SK-N-SH (cell line): ENCODE results near the gene GRAMD1B. TPM values are rescaled to one million over a fixed set of nuclear protein-coding genes. Genes with fewer than 3 reads are reported as not detected.

Experiments used
- CTCF ChIA-PET: fragments of 300-600, 350-600 bp; formaldehyde crosslinking; extraction: SDS; loops from one replicate; lab custom pipeline; 2021; lab: Yijun Ruan, JAX
- POLR2A ChIA-PET: fragments of 350-600 bp; sonication (Branson Sonifier 250); formaldehyde crosslinking; extraction: SDS; loops from one replicate; lab custom pipeline; 2020; ENCODE audit warnings: antibody characterized with exemption, inconsistent platforms; lab: Yijun Ruan, JAX
- DNase-seq: peaks from one replicate; pipeline ENCODE4 v3.0.0; 2012
- H2AFZ ChIP-seq: fragments of 200-600 bp; sonication (generic); 2 replicates; pipeline ENCODE4 v1.8.1; 2016; ENCODE audit warnings: antibody characterized with exemption, mild to moderate bottlenecking, low read depth
- H3F3A ChIP-seq: fragments of 200-600 bp; sonication (generic); replicated peaks from 2 replicates; pipeline ENCODE3; 2016; ENCODE audit warnings: antibody characterized with exemption, mild to moderate bottlenecking; ENCODE audit not compliant: insufficient read depth
- H3K27ac ChIP-seq, 2 experiments: fragments of 200-500 bp in 1 of 2; fragments of 200-600 bp in 1 of 2; sonication (Bioruptor generic) in 1 of 2; sonication (generic), shearing (Covaris generic) in 1 of 2; 2 replicates each; pipeline versions ENCODE4 v1.5.1 to v1.6.1; 2014 to 2016; ENCODE audit warnings: low read depth in 2 of 2, inconsistent platforms in 1 of 2, low read length in 1 of 2, mild to moderate bottlenecking in 1 of 2, mixed read lengths in 1 of 2
- H3K27me3 ChIP-seq: fragments of 200-600 bp; sonication (generic), shearing (Covaris generic); 2 replicates; pipeline ENCODE4 v1.6.1; 2016; ENCODE audit warnings: mixed run types; ENCODE audit not compliant: insufficient read depth
- H3K36me3 ChIP-seq, 2 experiments: fragments of 200-500 bp in 1 of 2; fragments of 200-600 bp in 1 of 2; sonication (Bioruptor generic) in 1 of 2; sonication (generic) in 1 of 2; replicated peaks in 1 of 2; 2 replicates each; pipeline versions ENCODE3 to v1.5.1; 2014 to 2016; ENCODE audit warnings: low read length in 1 of 2, mild to moderate bottlenecking in 1 of 2; ENCODE audit not compliant: insufficient read depth in 2 of 2, control insufficient read depth in 1 of 2
- H3K4me1 ChIP-seq, 2 experiments: fragments of 200-500 bp in 1 of 2; fragments of 200-600 bp in 1 of 2; sonication (Bioruptor generic) in 1 of 2; sonication (generic), shearing (Covaris generic) in 1 of 2; 2 replicates each; pipeline versions ENCODE4 v1.5.1 to v1.6.1; 2014 to 2016; ENCODE audit warnings: low read depth in 1 of 2, low read length in 1 of 2, mixed run types in 1 of 2; ENCODE audit not compliant: insufficient read depth in 2 of 2, control insufficient read depth in 1 of 2
- H3K4me2 ChIP-seq: fragments of 200-600 bp; sonication (generic), shearing (Covaris generic); 2 replicates; pipeline ENCODE4 v1.6.1; 2017; ENCODE audit warnings: mixed run types
- H3K4me3 ChIP-seq, 2 experiments: fragments of 200-500 bp in 1 of 2; fragments of 200-600 bp in 1 of 2; sonication (Bioruptor generic) in 1 of 2; sonication (generic), shearing (Covaris generic) in 1 of 2; 2 replicates each; pipeline versions ENCODE4 v1.5.1 to v1.8.1; 2014 to 2016; ENCODE audit warnings: low read depth in 2 of 2, inconsistent platforms in 1 of 2, low read length in 1 of 2, mild to moderate bottlenecking in 1 of 2, mixed read lengths in 1 of 2, moderate library complexity in 1 of 2
- H3K79me2 ChIP-seq: fragments of 200-600 bp; sonication (generic); 2 replicates; pipeline ENCODE4 v1.8.1; 2017; ENCODE audit warnings: mild to moderate bottlenecking; ENCODE audit not compliant: insufficient read depth
- H3K9ac ChIP-seq: fragments of 200-600 bp; sonication (generic); 2 replicates; pipeline ENCODE4 v1.6.1; 2017; ENCODE audit warnings: mixed run types
- H3K9me2 ChIP-seq: fragments of 200-600 bp; sonication (generic); 2 replicates; pipeline ENCODE4 v1.6.1; 2017; ENCODE audit warnings: mixed run types
- H3K9me3 ChIP-seq: fragments of 200-600 bp; sonication (generic); 2 replicates; pipeline ENCODE4 v1.6.1; 2017; ENCODE audit warnings: mixed run types, mild to moderate bottlenecking, moderate library complexity
- H4K20me1 ChIP-seq: fragments of 200-600 bp; sonication (generic); 2 replicates; pipeline ENCODE4 v1.6.1; 2017; ENCODE audit warnings: mild to moderate bottlenecking, mixed run types; ENCODE audit not compliant: insufficient read depth
- CHD2 ChIP-seq: fragments of 150-350 bp; IDR thresholded peaks from 2 replicates; pipeline ENCODE4 v1.6.1; 2018; ENCODE audit warnings: low read length; ENCODE audit not compliant: partially characterized antibody
- CTCF ChIP-seq: fragments of 200-600 bp; sonication (generic); IDR thresholded peaks from 2 replicates; pipeline ENCODE4 v1.6.1; 2017; ENCODE audit warnings: antibody characterized with exemption, mild to moderate bottlenecking, moderate library complexity
- FOSL2 ChIP-seq: IDR thresholded peaks from 2 replicates; pipeline ENCODE4 v1.4.0; 2012; ENCODE audit warnings: low read depth, mild to moderate bottlenecking, moderate library complexity, borderline replicate concordance
- FOXM1 ChIP-seq: IDR thresholded peaks from 2 replicates; pipeline ENCODE4 v1.4.0; 2012; ENCODE audit warnings: low read depth, mild to moderate bottlenecking
- GABPA ChIP-seq: IDR thresholded peaks from 2 replicates; pipeline ENCODE4 v1.4.0; 2012; ENCODE audit warnings: low read depth, mild to moderate bottlenecking
- GATA2 ChIP-seq: sonication (generic); formaldehyde crosslinking; IDR thresholded peaks from 2 replicates; pipeline ENCODE4 v1.5.0; 2020; ENCODE audit warnings: mild to moderate bottlenecking, missing genetic modification reagents
- IRF3 ChIP-seq: fragments of 150-350 bp; IDR thresholded peaks from 2 replicates; pipeline ENCODE4 v1.6.1; 2016; ENCODE audit warnings: mild to moderate bottlenecking, low read depth, low read length
- JUND ChIP-seq: IDR thresholded peaks from 2 replicates; pipeline ENCODE4 v1.4.0; 2012
- MAX ChIP-seq: IDR thresholded peaks from 2 replicates; pipeline ENCODE4 v1.4.0; 2012; ENCODE audit warnings: low read depth
- MEF2A ChIP-seq: IDR thresholded peaks from 2 replicates; pipeline ENCODE4 v1.4.0; 2012; ENCODE audit warnings: low read depth, borderline replicate concordance
- PBX3 ChIP-seq: IDR thresholded peaks from 2 replicates; pipeline ENCODE4; 2012
- POLR2AphosphoS5 ChIP-seq: IDR thresholded peaks from 2 replicates; pipeline ENCODE4 v1.6.1; 2012; ENCODE audit warnings: low read depth, low read length
- RCOR1 ChIP-seq: fragments of 150-350 bp; IDR thresholded peaks from 2 replicates; pipeline ENCODE4 v1.6.1; 2017; ENCODE audit warnings: antibody characterized with exemption, low read length
- SIN3A ChIP-seq: IDR thresholded peaks from 2 replicates; pipeline ENCODE4 v1.6.1; 2012; ENCODE audit warnings: low read depth, mild to moderate bottlenecking, low read length, moderate library complexity, borderline replicate concordance
- TAF1 ChIP-seq: IDR thresholded peaks from 2 replicates; pipeline ENCODE4 v1.6.1; 2012; ENCODE audit warnings: low read depth, mild to moderate bottlenecking, low read length, moderate library complexity, borderline replicate concordance
- TCF12 ChIP-seq: IDR thresholded peaks from 2 replicates; pipeline ENCODE4 v1.4.0; 2012
- USF2 ChIP-seq: fragments of 150-350 bp; IDR thresholded peaks from 2 replicates; pipeline ENCODE4 v1.6.1; 2017; ENCODE audit warnings: antibody characterized with exemption, low read length, low read depth, borderline replicate concordance
- WGBS: methylation state at CpG from one replicate; pipeline ENCODE4 v1.1.6; 2017; ENCODE audit warnings: low lambda C conversion rate; 5-methylcytosine and 5-hydroxymethylcytosine counted together
- polyA plus RNA-seq, 3 experiments: library from polyadenylated mRNA; depleted of rRNA; stranded (reverse); fragments of >200 nt; gene quantifications; 2 replicates each; pipeline ENCODE4 v1.2.3, GENCODE V29; 2012

GRAMD1B gene
- polyA plus RNA-seq, 1 of the 3 experiments (the other 2 are of a cell fraction) = 14.5 TPM

GRCh38 chr11:123480882-123481281, 50.8 kb downstream of the GRAMD1B start:
- H3K36me3 ChIP-seq = peaks cover 0 to 10% of the 10 kb centered on the region in 2 experiments
- TF ChIP-seq IRF3 (no peak), TCF12 (no peak), FOSL2 (no peak), CTCF (no peak), GABPA (no peak), RCOR1 (no peak), MEF2A (no peak), MAX (no peak), PBX3 (no peak), GATA2 (CRISPR knock-in tag) (no peak), TAF1 (no peak), POLR2AphosphoS5 (no peak), FOXM1 (no peak), JUND (no peak)
- TF ChIP-seq, all 33 proteins: peak for 0
- no peaks in the 10 kb centered on the region; the same call in 1 of the 2 replicates for H3K79me2 ChIP-seq
- no peaks in the 10 kb centered on the region for H3F3A ChIP-seq
- no peak overlapping the region for H3K4me2 ChIP-seq
- H3K9me3 ChIP-seq = no peaks in the 10 kb centered on the region
- peaks cover 4% of the 10 kb centered on the region in 2 experiments; a peak in 2 of 4 replicates for H3K4me1 ChIP-seq
- H3K9ac ChIP-seq = no peak overlapping the region
- no peak for DNase-seq
- 90% methylated on average over 10 of the region's 11 CpGs for WGBS
- no peak overlapping the region for H3K27ac ChIP-seq
- H3K9me2 ChIP-seq = no peaks in the 10 kb centered on the region
- H2AFZ ChIP-seq = no peak overlapping the region
- H3K4me3 ChIP-seq = no peak overlapping the region
- POLR2A ChIA-PET = no interaction called here
- H3K27me3 ChIP-seq = no peaks in the 10 kb centered on the region
- H4K20me1 ChIP-seq = no peaks in the 10 kb centered on the region
- CTCF ChIA-PET = interaction anchor here (1.5 to 9.5 kb wide), 4 partner anchors 75 to 220 kb away, joined by 4 to 198 read pairs (median 6); no protein-coding TSS in a partner anchor

- POLR2A ChIA-PET = no interaction called here
- Histone ChIP-seq H4K20me1 (no peaks in the 10 kb centered on the region), H3F3A (no peaks in the 10 kb centered on the region)
- no peak for TF ChIP-seq IRF3
- no peak for TF ChIP-seq CHD2
- TF ChIP-seq USF2 = no peak
- TF ChIP-seq SIN3A = no peak
- TF ChIP-seq, all 33 proteins: peak for 0
- no peaks in the 10 kb centered on the region for H3K9me2 ChIP-seq
- peaks cover 4% of the 10 kb centered on the region in 2 experiments; a peak in 1 of 4 replicates for H3K4me1 ChIP-seq
- no peak overlapping the region for H3K27ac ChIP-seq
- no peaks in the 10 kb centered on the region; the same call in 1 of the 2 replicates for H3K79me2 ChIP-seq
- H3K27me3 ChIP-seq = no peaks in the 10 kb centered on the region
- no peaks in the 10 kb centered on the region for H3K9me3 ChIP-seq
- CTCF ChIA-PET = interaction anchor here (0.7 to 9.5 kb wide), 4 partner anchors 76 to 220 kb away, joined by 4 to 198 read pairs (median 5); no protein-coding TSS in a partner anchor
- H2AFZ ChIP-seq = no peak overlapping the region
- no peak overlapping the region for H3K4me2 ChIP-seq
- WGBS = 78% methylated on average over 3 of the region's 3 CpGs
- no peak for DNase-seq
- H3K4me3 ChIP-seq = no peak overlapping the region
- H3K36me3 ChIP-seq = peaks cover 0 to 10% of the 10 kb centered on the region in 2 experiments
- H3K9ac ChIP-seq = no peak overlapping the region
These were observed 51.6 kb downstream of the GRAMD1B start for GRCh38 chr11:123481640-123482039.
